Measurements from ENCODE around the gene CMC4.

The CMC4 gene

GRCh38 chrX:155026727-155027508, 44.0 kb downstream of the CMC4 start, which contains the start of gene FUNDC2:
TSS of gene FUNDC2 (plus strand) at chrX:155026844. CDS start at chrX:155026939, 95 bp downstream.
- TF ChIP-seq CTCF (IDR thresholded peaks at IDR 0.05; ENCODE audit: insufficient read depth, low read depth, low read length, missing control alignments), result no peak
- peak; percentile 91 for DNase-seq (ENCODE audit: low read depth)

GRCh38 chrX:155026420-155026726, 44.6 kb downstream of the CMC4 start:
- DNase-seq (ENCODE audit: low read depth), result no peak

More at GRCh38 chrX:155026727-155027508, 44.0 kb downstream of the CMC4 start, which contains the start of gene FUNDC2:
- peak within 1 kb of the TSS; percentile 79 for H3K4me3 ChIP-seq (ENCODE audit: low read length)

GRCh38 chrX:155023907-155024833, 46.8 kb downstream of the CMC4 start:
- no peak overlapping the region for H3K4me3 ChIP-seq (ENCODE audit: low read length)
- DNase-seq (ENCODE audit: low read depth), result no peak
- no peak for TF ChIP-seq CTCF (IDR thresholded peaks at IDR 0.05; ENCODE audit: insufficient read depth, low read depth, low read length, missing control alignments)

More at GRCh38 chrX:155026420-155026726, 44.6 kb downstream of the CMC4 start:
- no peak for TF ChIP-seq CTCF (IDR thresholded peaks at IDR 0.05; ENCODE audit: insufficient read depth, low read depth, low read length, missing control alignments)
- H3K4me3 ChIP-seq (ENCODE audit: low read length), result peak overlapping the region; percentile 79

GRCh38 chrX:155022585-155022984, 48.4 kb downstream of the CMC4 start, which contains the start of gene F8:
TSS of gene F8 (minus strand) at chrX:155022723. CDS start at chrX:155022552, 171 bp downstream.
- no peak for DNase-seq (ENCODE audit: low read depth)
- H3K4me3 ChIP-seq (ENCODE audit: low read length), result no peak within 1 kb of the TSS
- TF ChIP-seq CTCF (IDR thresholded peaks at IDR 0.05; ENCODE audit: insufficient read depth, low read depth, low read length, missing control alignments), result no peak

- TF ChIP-seq CTCF (IDR thresholded peaks at IDR 0.05; ENCODE audit: insufficient read depth, low read depth, low read length, missing control alignments), result no peak
- no peak overlapping the region for H3K4me3 ChIP-seq (ENCODE audit: low read length)
- no peak for DNase-seq (ENCODE audit: low read depth)
Measured at GRCh38 chrX:155020591-155020990, 50.3 kb downstream of the CMC4 start.

All from epithelial cell of esophagus (primary cell).